GM23248 (cell line): ENCODE measurements around the gene SSU72.

Source experiments
- EZH2 ChIP-seq: fragments of 200-600 bp; sonication (generic); IDR thresholded peaks from 2 replicates; pipeline ENCODE4 v1.6.1; 2018; ENCODE audit warnings: antibody characterized with exemption, mild to moderate bottlenecking; ENCODE audit not compliant: insufficient read depth, poor library complexity, severe bottlenecking
- EZH2phosphoT487 ChIP-seq: fragments of 200-600 bp; sonication (generic); IDR thresholded peaks from 2 replicates; pipeline ENCODE4 v1.6.1; 2018; ENCODE audit warnings: antibody characterized with exemption, moderate library complexity, mild to moderate bottlenecking, low read depth; ENCODE audit not compliant: insufficient read depth

GRCh38 chr1:1510912-1511532, 63.6 kb downstream of the SSU72 start:
- TF ChIP-seq EZH2phosphoT487 (no peak), EZH2 (no peak)
